ENCODE measurements around the gene CAMK1D. TPM values are rescaled to one million over a fixed set of nuclear protein-coding genes. Genes with fewer than 3 reads are reported as not detected.

Gene CAMK1D
- total RNA-seq, 3 donors from 2014 or later, result 20.6 to 48.5 (median 32.8) TPM

DNA sequence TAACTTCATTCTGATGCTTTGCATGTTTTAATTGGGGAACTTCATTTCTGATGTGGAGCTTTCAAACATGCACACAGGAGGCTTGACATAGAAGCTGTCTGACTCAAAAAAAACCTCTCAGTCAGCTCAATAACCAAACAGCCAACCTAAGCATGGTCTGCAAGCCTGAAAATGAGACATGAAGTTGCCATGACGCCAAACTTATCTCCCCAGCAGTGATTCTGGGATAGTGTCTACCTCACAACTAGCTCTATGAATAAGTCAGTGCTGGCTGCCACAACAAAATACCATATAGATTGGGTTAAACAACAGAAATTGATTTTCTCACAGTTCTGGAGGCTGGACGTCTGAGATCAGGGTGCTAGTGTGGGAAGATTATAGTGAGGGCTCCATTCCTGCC, 408.0 kb downstream of the CAMK1D start:
- TF ChIP-seq, protein P1, sequence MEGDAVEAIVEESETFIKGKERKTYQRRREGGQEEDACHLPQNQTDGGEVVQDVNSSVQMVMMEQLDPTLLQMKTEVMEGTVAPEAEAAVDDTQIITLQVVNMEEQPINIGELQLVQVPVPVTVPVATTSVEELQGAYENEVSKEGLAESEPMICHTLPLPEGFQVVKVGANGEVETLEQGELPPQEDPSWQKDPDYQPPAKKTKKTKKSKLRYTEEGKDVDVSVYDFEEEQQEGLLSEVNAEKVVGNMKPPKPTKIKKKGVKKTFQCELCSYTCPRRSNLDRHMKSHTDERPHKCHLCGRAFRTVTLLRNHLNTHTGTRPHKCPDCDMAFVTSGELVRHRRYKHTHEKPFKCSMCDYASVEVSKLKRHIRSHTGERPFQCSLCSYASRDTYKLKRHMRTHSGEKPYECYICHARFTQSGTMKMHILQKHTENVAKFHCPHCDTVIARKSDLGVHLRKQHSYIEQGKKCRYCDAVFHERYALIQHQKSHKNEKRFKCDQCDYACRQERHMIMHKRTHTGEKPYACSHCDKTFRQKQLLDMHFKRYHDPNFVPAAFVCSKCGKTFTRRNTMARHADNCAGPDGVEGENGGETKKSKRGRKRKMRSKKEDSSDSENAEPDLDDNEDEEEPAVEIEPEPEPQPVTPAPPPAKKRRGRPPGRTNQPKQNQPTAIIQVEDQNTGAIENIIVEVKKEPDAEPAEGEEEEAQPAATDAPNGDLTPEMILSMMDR (IDR thresholded peaks at IDR 0.05), result no peak
- H3K36me3 ChIP-seq (ENCODE audit: low read depth), result no peaks in the 10 kb centered on the region
- intact Hi-C loops (cut with DNase I, micrococcal nuclease), result no loop called here
- no peak for DNase-seq
- no peak overlapping the region for H3K4me3 ChIP-seq
- H3K4me1 ChIP-seq (ENCODE audit: low read depth), result no peaks in the 10 kb centered on the region
- ATAC-seq, result no peak
- no peaks in the 10 kb centered on the region for H3K9me3 ChIP-seq

DNA sequence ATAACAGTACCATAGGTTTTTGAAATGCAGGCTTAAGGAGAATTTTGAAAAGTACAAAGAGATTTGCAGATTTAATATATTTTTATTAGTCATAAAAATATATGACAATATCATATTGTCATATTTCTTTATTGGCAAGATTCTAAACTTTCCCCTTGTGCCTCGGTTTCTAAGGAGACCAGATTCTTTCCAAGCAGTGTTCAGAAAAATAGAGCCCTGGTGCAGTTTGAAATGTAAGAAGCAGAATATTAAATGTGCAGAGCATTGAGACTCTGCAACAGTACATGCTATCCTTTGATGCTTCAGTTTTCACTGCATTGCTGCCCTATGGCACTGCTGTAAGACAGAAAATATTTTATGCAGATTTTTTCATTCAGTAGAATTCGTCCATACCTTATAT, 408.9 kb downstream of the CAMK1D start:
- H3K4me1 ChIP-seq (ENCODE audit: low read depth), result no peaks in the 10 kb centered on the region
- H3K36me3 ChIP-seq (ENCODE audit: low read depth), result no peaks in the 10 kb centered on the region
- no peaks in the 10 kb centered on the region for H3K9me3 ChIP-seq
- ATAC-seq (no peak), DNase-seq (no peak)
- TF ChIP-seq, protein P1 (IDR thresholded peaks at IDR 0.05), result no peak
- H3K4me3 ChIP-seq, result no peak overlapping the region
- intact Hi-C loops (cut with DNase I, micrococcal nuclease), result no loop called here

DNA sequence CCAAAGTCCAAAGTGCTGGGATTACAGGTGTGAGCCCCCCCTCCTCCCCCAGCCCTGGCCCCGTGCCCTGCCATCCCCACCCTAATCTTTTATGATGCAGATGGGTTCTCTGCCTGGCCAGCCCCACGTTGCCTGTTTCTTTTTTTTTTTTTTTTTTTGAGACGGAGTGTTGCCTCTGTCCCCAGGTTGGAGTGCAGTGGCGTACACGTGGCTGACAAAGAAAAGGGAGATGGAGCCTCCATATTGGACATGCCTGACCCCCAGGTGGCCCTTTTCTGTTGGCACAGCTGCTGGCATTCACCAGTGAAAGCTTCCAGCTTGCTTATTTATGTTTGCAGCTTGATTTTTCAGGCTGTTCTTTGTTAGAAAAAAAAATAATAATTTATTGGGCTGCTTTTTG, 416.9 kb downstream of the CAMK1D start:
- DNase-seq, result no peak
- no peaks in the 10 kb centered on the region for H3K36me3 ChIP-seq (ENCODE audit: low read depth)
- ATAC-seq, result peak; percentile 55
- H3K4me3 ChIP-seq, result no peak overlapping the region
- H3K9me3 ChIP-seq, result no peaks in the 10 kb centered on the region
- TF ChIP-seq, protein P1 (IDR thresholded peaks at IDR 0.05), result no peak
- intact Hi-C loops (cut with DNase I, micrococcal nuclease), result no loop called here
- no peaks in the 10 kb centered on the region for H3K4me1 ChIP-seq (ENCODE audit: low read depth)

DNA sequence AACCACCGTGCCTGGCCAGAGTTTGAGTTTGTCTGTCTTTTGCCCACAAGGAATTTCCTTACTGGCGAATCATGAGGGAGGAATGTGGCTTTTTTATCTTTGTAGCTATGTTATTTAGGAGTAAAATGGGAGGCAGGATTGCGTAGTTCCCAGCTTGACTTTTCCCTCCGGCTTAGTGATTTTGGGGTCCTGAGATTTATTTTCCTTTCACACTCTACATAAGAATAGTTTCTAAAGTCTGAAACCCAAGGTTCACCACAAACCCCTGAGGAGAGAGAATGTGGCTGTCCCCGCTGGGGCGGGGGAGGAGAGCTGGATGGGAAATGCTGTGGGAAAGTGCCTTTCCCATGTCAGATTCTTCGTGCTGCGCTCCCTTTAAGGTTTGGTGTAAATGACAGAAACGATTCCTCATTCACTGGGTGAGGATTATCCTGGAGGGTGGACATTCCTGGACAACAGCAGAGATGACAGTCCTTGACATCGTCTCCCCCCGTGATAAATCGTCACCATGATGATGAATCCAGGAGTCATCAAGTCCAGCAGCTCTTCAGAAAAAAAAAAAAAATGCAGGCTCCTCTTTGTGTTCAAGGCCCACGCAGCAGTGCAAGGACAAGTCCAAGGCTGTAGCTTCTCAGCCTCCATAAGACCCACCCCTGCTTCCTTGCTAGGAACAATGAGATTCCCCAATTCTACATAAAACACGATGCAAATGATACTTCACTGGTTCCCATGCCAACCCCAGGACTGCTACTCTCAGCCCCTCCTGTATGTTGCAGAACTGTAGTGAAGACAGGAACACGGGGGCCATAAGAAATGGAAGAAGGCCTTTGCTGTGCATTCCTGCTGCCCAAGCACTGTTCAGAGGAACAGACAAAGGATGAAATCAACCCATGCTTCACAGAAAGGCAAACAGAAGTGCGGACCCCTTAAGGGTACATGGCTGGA, 419.1 kb downstream of the CAMK1D start:
- ATAC-seq (no peak), DNase-seq (no peak)
- Histone ChIP-seq H3K4me1 (ENCODE audit: low read depth) (no peaks in the 10 kb centered on the region), H3K9me3 (no peaks in the 10 kb centered on the region), H3K4me3 (no peak overlapping the region), H3K36me3 (ENCODE audit: low read depth) (no peaks in the 10 kb centered on the region)
- intact Hi-C loops (cut with DNase I, micrococcal nuclease), result no loop called here
- TF ChIP-seq, protein P1 (IDR thresholded peaks at IDR 0.05), result no peak

DNA sequence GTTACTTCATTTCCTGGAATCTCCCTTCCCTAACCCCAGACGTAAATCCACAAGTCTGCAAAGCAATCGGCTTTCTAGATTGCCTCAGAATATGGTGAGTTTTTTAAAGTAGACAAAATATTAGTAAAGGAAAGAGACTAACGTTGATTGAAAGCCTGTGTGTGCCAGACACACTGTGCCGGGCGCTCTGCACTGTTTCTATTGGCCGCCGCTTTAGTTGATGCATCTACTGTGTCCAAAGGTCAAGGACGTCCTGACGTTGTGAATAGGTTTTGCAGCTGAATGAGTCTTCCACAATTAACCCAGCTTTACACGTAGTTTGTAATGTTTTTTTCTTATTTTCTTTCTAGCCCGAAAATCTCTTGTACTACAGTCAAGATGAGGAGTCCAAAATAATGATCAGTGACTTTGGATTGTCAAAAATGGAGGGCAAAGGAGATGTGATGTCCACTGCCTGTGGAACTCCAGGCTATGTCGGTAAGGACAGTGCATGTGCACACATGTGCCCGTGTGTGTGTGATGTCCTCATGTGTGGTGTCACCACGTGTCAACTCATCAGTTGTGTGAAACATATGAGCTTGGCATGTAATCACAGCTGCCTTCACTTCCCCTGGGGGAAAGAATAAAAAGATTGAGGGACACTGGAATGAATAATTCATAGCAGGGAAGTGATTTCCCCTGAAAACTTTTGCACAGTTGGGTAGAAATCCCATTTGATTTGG, 420.1 kb downstream of the CAMK1D start:
- TF ChIP-seq, protein P1 (IDR thresholded peaks at IDR 0.05), result no peak
- Histone ChIP-seq H3K36me3 (ENCODE audit: low read depth) (no peaks in the 10 kb centered on the region), H3K9me3 (no peaks in the 10 kb centered on the region), H3K4me3 (no peak overlapping the region), H3K4me1 (ENCODE audit: low read depth) (no peaks in the 10 kb centered on the region)
- ATAC-seq, result no peak
- intact Hi-C loops (cut with DNase I, micrococcal nuclease), result no loop called here
- DNase-seq, result no peak

Measured in mucosa of descending colon (tissue), 3 donors.